ENCODE data around the gene TEAD4. TPM values are rescaled to one million over a fixed set of nuclear protein-coding genes. Genes with fewer than 3 reads are reported as not detected.

The TEAD4 gene
- total RNA-seq, 1 experiment from 2014 or later, result 43.2 TPM

- H3K27ac ChIP-seq (ENCODE audit: low read depth, low read length), result no peak overlapping the region
- H3K4me2 ChIP-seq (ENCODE audit: low read length), result no peak overlapping the region
- ChIA-PET RAD21 (ENCODE audit: low non-redundant PET in 1 of 2, low total read pairs in 2 of 2, uncharacterized antibody in 2 of 2, unreplicated experiment in 2 of 2) (no interaction called here), POLR2A (no interaction called here), CTCF (no interaction called here)
- no peak for TF ChIP-seq EZH2phosphoT487 (IDR thresholded peaks at IDR 0.05; ENCODE audit: borderline replicate concordance)
- no peak for TF ChIP-seq SRF (IDR thresholded peaks at IDR 0.05; ENCODE audit: low read depth)
- no peak for TF ChIP-seq POLR2A (IDR thresholded peaks at IDR 0.05; ENCODE audit: borderline replicate concordance, extremely low read depth, insufficient read depth, insufficient read length)
- TF ChIP-seq ZNF274 (IDR thresholded peaks at IDR 0.05; ENCODE audit: low read depth, low read length), result no peak
- no peak for TF ChIP-seq ZBTB33 (IDR thresholded peaks at IDR 0.05; ENCODE audit: extremely low read depth, insufficient replicate concordance, low read length)
- TF ChIP-seq TCF7L2 (IDR thresholded peaks at IDR 0.05; ENCODE audit: borderline replicate concordance, extremely low read depth, insufficient read depth, insufficient read length), result no peak
- peaks cover 0 to 5% of the 10 kb centered on the region in 2 experiments; a peak in 1 of 4 replicates for H3K36me3 ChIP-seq (ENCODE audit: control insufficient read depth in 1 of 2, insufficient read depth in 2 of 2, low read length in 2 of 2)
- no peak overlapping the region for H3K9ac ChIP-seq (ENCODE audit: low read length)
- H4K20me1 ChIP-seq (ENCODE audit: insufficient read depth), result no peaks in the 10 kb centered on the region
- H2AFZ ChIP-seq (ENCODE audit: low read depth, low read length, poor library complexity, severe bottlenecking), result no peak overlapping the region
- H3K4me3 ChIP-seq (replicated peaks in 1 of 2; ENCODE audit: low read depth in 1 of 2, low read length in 2 of 2), result no peak overlapping the region
- DNase-seq (ENCODE audit: low read depth, low spot score), result no peak
- no TSS peak for BruUV-seq (replicated peaks)
- H3K9me3 ChIP-seq (ENCODE audit: control insufficient read depth in 1 of 2, insufficient read depth in 1 of 2, low read depth in 1 of 2, low read length in 2 of 2), result no peaks in the 10 kb centered on the region
- H3K79me2 ChIP-seq (ENCODE audit: insufficient read depth, low read length), result peaks cover 86% of the 10 kb centered on the region
- no peaks in the 10 kb centered on the region for H3K9me2 ChIP-seq (ENCODE audit: insufficient read depth)
- intact Hi-C loops (cut with micrococcal nuclease), result no loop called here
- no peaks in the 10 kb centered on the region for H3K4me1 ChIP-seq (ENCODE audit: control insufficient read depth in 1 of 2, insufficient read depth in 2 of 2, low read length in 2 of 2)
- no peak for ATAC-seq
- H3K27me3 ChIP-seq (ENCODE audit: insufficient read depth, low read length), result no peaks in the 10 kb centered on the region
Measured at GRCh38 chr12:2970744-2971143, 11.5 kb downstream of the TEAD4 start.

GRCh38 chr12:2973566-2973965 lies 14.4 kb downstream of the TEAD4 start:
- ChIA-PET POLR2A (no interaction called here), CTCF (no interaction called here), RAD21 (ENCODE audit: low non-redundant PET in 1 of 2, low total read pairs in 2 of 2, uncharacterized antibody in 2 of 2, unreplicated experiment in 2 of 2) (no interaction called here)
- Histone ChIP-seq H3K27me3 (ENCODE audit: insufficient read depth, low read length) (no peaks in the 10 kb centered on the region), H4K20me1 (ENCODE audit: insufficient read depth) (no peaks in the 10 kb centered on the region), H3K4me1 (ENCODE audit: control insufficient read depth in 1 of 2, insufficient read depth in 2 of 2, low read length in 2 of 2) (no peaks in the 10 kb centered on the region), H3K9me2 (ENCODE audit: insufficient read depth) (no peaks in the 10 kb centered on the region), H3K79me2 (ENCODE audit: insufficient read depth, low read length) (peaks cover 82% of the 10 kb centered on the region), H3K9me3 (ENCODE audit: control insufficient read depth in 1 of 2, insufficient read depth in 1 of 2, low read depth in 1 of 2, low read length in 2 of 2) (no peaks in the 10 kb centered on the region), H3K9ac (ENCODE audit: low read length) (no peak overlapping the region), H3K4me2 (ENCODE audit: low read length) (no peak overlapping the region), H3K4me3 (replicated peaks in 1 of 2; ENCODE audit: low read depth in 1 of 2, low read length in 2 of 2) (no peak overlapping the region), H3K36me3 (ENCODE audit: control insufficient read depth in 1 of 2, insufficient read depth in 2 of 2, low read length in 2 of 2) (peaks cover 0 to 5% of the 10 kb centered on the region in 2 experiments; a peak in 1 of 4 replicates), H2AFZ (ENCODE audit: low read depth, low read length, poor library complexity, severe bottlenecking) (no peak overlapping the region), H3K27ac (ENCODE audit: low read depth, low read length) (no peak overlapping the region)
- DNase-seq (ENCODE audit: low read depth, low spot score) (no peak), ATAC-seq (no peak)
- intact Hi-C loops (cut with micrococcal nuclease), result no loop called here
- no TSS peak for BruUV-seq (replicated peaks)
- TF ChIP-seq EGR1 (IDR thresholded peaks at IDR 0.05; ENCODE audit: low read depth), result no peak
- TF ChIP-seq CBX3 (IDR thresholded peaks at IDR 0.05; ENCODE audit: low read depth), result no peak
- TF ChIP-seq POLR2A (IDR thresholded peaks at IDR 0.05; ENCODE audit: borderline replicate concordance, extremely low read depth, insufficient read depth, insufficient read length), result no peak
- no peak for TF ChIP-seq RAD21 (IDR thresholded peaks at IDR 0.05; ENCODE audit: low read depth)
- TF ChIP-seq ZBTB33 (IDR thresholded peaks at IDR 0.05; ENCODE audit: extremely low read depth, insufficient replicate concordance, low read length), result no peak
- TF ChIP-seq SP1 (IDR thresholded peaks at IDR 0.05; ENCODE audit: low read depth), result no peak
- no peak for TF ChIP-seq ATF3 (IDR thresholded peaks at IDR 0.05)
- no peak for TF ChIP-seq YY1 (IDR thresholded peaks at IDR 0.05; ENCODE audit: extremely low read depth, insufficient replicate concordance, low read depth, low read length)
- no peak for TF ChIP-seq ZFX (IDR thresholded peaks at IDR 0.05)
- TF ChIP-seq TCF7L2 (IDR thresholded peaks at IDR 0.05; ENCODE audit: borderline replicate concordance, extremely low read depth, insufficient read depth, insufficient read length), result no peak
- TF ChIP-seq MAX (IDR thresholded peaks at IDR 0.05), result no peak
- no peak for TF ChIP-seq ZNF274 (IDR thresholded peaks at IDR 0.05; ENCODE audit: low read depth, low read length)
